HUES6 (cell line): ENCODE measurements around the gene CREBRF.

ENCODE experiments used
- H3K27ac ChIP-seq: 2 replicates; pipeline ENCODE4 v1.7.0; 2013; ENCODE audit warnings: low read depth, mild to moderate bottlenecking, low read length, inconsistent platforms
- H3K27me3 ChIP-seq: 2 replicates; pipeline ENCODE4 v1.6.1; 2013; ENCODE audit warnings: low read length; ENCODE audit not compliant: control insufficient read depth, insufficient read depth
- H3K36me3 ChIP-seq: 2 replicates; pipeline ENCODE4 v1.6.1; 2013; ENCODE audit warnings: low read length; ENCODE audit not compliant: control insufficient read depth, insufficient read depth
- H3K4me1 ChIP-seq: 2 replicates; pipeline ENCODE4 v1.6.1; 2013; ENCODE audit warnings: low read length; ENCODE audit not compliant: control insufficient read depth, insufficient read depth
- H3K4me3 ChIP-seq: 2 replicates; pipeline ENCODE4 v1.5.1; 2013; ENCODE audit warnings: low read depth, low read length
- H3K9ac ChIP-seq: one replicate; pipeline ENCODE4 v1.6.1; 2013; ENCODE audit warnings: mild to moderate bottlenecking, low read length
- H3K9me3 ChIP-seq: 2 replicates; pipeline ENCODE4 v1.6.1; 2013; ENCODE audit warnings: low read depth, low read length; ENCODE audit not compliant: control insufficient read depth, insufficient read depth

CREBRF gene, protein sequence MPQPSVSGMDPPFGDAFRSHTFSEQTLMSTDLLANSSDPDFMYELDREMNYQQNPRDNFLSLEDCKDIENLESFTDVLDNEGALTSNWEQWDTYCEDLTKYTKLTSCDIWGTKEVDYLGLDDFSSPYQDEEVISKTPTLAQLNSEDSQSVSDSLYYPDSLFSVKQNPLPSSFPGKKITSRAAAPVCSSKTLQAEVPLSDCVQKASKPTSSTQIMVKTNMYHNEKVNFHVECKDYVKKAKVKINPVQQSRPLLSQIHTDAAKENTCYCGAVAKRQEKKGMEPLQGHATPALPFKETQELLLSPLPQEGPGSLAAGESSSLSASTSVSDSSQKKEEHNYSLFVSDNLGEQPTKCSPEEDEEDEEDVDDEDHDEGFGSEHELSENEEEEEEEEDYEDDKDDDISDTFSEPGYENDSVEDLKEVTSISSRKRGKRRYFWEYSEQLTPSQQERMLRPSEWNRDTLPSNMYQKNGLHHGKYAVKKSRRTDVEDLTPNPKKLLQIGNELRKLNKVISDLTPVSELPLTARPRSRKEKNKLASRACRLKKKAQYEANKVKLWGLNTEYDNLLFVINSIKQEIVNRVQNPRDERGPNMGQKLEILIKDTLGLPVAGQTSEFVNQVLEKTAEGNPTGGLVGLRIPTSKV

DNA sequence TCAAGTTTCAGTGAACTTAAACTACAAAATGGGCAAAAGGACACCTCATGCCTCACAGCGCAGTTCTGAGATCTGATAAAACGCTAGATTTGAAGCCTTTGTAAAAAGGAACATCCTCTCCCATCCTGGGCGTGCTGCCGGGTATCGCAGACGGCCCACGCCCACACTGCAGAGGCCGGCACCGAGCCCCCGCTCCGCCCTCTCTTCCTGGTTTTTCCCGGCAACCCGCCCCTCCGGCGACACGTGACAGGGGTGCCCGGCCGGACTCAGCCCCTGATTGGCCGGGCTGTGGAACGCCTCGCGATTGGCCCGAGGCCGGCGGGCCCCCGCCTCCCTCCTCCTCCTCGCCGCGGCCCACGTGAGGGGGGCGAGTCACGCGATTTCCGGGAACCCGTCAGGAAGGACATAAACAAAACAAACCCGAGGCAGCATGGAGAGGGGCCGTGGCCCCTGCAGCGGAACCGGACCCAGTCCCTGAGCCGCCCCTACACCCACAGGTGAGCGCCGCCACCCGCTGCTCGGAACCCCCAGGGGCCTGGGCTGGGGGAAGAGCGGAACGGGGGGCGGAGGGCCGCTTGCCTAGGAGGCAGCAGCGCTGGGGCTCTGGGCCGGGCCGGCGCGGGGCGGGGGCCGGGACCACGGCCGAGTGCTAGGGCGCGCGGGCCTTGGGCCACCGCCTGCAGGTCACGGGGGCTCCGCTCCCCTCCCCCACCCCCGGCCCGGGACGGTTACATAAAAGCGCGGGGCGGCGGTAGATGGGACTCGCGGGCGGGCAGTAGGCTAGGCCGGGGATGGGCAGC, at the start of gene CREBRF:
TSS of gene CREBRF (plus strand) at position 370 of the 800 bp plus-strand sequence. CDS start 24,424 bp downstream, outside the sequence.
- Histone ChIP-seq H3K4me1 (peaks cover 9% of the 10 kb centered on the region), H3K27me3 (no peaks in the 10 kb centered on the region), H3K36me3 (no peaks in the 10 kb centered on the region), H3K9ac (peak within 1 kb of the TSS; percentile 73), H3K4me3 (peak within 1 kb of the TSS; percentile 84), H3K27ac (no peak within 1 kb of the TSS), H3K9me3 (no peaks in the 10 kb centered on the region)

DNA sequence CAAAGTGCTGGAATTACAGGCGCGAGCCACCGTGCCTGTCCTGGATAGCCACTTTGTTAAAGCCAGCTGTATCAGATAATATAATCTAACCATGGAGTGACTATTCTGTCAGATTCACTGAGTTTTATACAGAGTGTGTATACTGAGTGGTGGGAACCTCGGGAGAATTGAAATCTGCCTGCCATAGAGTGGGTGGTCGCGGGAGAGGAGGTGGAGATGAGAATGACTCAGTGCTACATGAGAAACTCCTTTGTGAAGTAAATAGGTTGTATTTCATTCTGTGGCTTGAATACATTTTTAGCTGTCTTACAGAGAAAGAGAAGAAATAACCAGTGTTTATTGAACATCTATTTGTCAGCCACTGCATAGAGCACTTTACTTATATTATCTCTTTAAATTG, 46.1 kb upstream of the CREBRF start:
- Histone ChIP-seq H3K9me3 (no peaks in the 10 kb centered on the region), H3K4me3 (no peak overlapping the region), H3K27ac (no peak overlapping the region), H3K36me3 (no peaks in the 10 kb centered on the region), H3K9ac (no peak overlapping the region), H3K27me3 (no peaks in the 10 kb centered on the region), H3K4me1 (peaks cover 3% of the 10 kb centered on the region; the same call in 1 of the 2 replicates)

DNA sequence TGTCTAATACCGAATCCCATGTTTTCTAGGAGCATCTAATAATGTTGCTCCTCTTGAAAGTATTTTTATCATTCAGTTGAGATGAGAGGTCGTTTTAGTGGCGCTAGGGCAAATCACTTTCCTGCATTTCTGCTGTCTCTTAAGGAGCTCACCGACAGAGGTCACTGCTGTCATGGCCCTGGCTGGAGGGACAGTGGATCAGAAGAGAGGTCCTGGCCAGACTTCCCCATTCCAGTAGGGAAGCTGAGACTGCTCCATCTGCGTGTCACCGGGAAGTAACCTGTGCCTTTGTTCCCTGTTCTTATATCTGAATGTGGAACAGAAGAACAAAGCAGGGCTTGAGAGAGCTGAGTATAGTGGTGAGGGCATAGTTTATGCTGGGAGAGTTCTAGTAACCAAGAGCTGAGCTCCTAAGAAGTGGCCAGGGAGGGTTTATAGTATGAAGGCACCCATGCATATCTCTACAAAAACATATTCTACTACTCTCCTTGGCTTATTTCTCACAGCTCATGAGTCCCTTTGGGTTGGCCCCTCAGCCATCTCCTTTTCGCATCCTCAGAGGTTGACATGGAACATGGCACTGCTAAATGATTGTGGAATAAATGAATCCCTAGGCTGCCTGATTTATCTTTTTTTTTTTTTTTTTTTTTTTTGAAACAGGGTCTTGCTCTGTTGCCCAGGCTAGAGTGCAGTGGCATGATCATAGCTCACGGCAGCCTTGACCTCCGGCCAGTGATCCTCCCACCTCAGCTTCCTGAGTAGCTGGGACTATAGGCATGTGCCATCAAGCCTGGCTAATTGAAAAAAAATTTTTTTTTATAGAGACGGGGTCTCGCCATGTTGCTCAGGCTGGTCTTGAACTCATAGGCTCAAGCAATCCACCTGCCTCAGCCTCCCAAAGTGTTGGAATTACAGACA, 45.3 kb upstream of the CREBRF start:
- H3K27me3 ChIP-seq: no peaks in the 10 kb centered on the region
- no peaks in the 10 kb centered on the region for H3K9me3 ChIP-seq
- no peak overlapping the region for H3K27ac ChIP-seq
- H3K36me3 ChIP-seq: no peaks in the 10 kb centered on the region
- no peak overlapping the region for H3K9ac ChIP-seq
- H3K4me1 ChIP-seq: peaks cover 8% of the 10 kb centered on the region; the same call in 1 of the 2 replicates
- H3K4me3 ChIP-seq: no peak overlapping the region

DNA sequence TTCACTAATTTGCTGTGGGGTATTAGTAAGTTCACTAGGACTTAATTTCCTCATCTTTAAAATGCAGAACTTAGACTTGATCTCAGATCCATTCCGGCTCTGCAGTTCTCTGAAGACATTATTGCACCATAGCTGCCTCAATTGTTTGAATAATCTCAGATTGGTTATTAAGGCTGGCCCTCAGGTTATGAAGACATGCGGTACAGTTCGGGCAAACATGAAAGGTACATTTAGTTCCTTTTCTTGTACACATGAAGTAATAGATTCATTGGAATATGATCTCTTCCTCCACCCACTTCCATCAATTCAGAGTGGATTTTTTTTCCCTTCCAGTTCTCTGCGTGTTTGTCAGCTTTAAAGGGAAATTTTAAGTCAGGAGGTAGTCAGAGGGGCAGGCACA, 44.6 kb upstream of the CREBRF start:
- Histone ChIP-seq H3K4me3 (no peak overlapping the region), H3K9ac (no peak overlapping the region), H3K4me1 (peaks cover 15% of the 10 kb centered on the region), H3K9me3 (no peaks in the 10 kb centered on the region), H3K27ac (no peak overlapping the region), H3K36me3 (no peaks in the 10 kb centered on the region), H3K27me3 (no peaks in the 10 kb centered on the region)

DNA sequence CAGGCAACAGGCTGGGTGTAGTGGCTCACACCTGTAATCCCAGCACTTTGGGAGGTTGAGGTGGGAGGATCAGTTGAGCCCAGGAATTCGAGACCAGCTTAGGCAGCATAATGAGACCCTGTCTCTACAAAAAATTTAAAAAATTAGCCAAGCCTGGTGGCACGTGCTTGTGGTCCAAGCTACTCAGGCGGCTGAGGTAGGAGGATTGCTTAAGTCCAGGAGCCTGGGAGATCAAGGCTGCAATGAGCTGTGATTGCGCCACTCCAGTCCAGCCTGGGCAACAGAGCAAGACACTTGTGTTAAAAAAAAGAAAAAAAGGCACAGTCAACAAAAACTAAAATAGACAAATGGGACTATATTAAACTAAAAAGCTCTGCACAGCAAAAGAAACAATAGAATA, 43.3 kb upstream of the CREBRF start:
- peaks cover 20% of the 10 kb centered on the region for H3K4me1 ChIP-seq
- H3K9ac ChIP-seq: no peak overlapping the region
- H3K27me3 ChIP-seq: no peaks in the 10 kb centered on the region
- H3K27ac ChIP-seq: no peak overlapping the region
- H3K4me3 ChIP-seq: no peak overlapping the region
- H3K9me3 ChIP-seq: no peaks in the 10 kb centered on the region
- H3K36me3 ChIP-seq: no peaks in the 10 kb centered on the region

DNA sequence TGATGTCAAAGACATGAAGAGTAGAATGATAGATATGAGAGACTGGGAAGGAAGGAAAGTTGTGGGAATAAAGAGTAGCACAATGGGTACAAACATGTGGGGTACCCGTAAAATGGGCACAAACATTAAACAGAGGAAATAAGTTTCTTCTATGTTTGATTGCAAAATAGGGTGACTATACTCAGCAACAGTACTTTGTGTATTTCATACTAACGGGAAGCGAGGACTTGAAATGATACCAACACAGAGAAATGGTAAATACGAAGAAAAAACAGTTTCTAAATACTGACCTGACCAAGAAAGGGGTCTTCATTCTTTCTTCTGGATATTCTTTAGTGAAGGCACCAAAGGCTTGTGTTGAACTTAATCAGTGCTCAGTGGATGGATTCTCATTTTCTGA, 41.5 kb upstream of the CREBRF start:
- Histone ChIP-seq H3K9me3 (no peaks in the 10 kb centered on the region), H3K36me3 (0 out of 2 replicates have a peak, but pooled peaks cover 3% of the 10 kb centered on the region), H3K27me3 (no peaks in the 10 kb centered on the region), H3K4me1 (peaks cover 20% of the 10 kb centered on the region), H3K27ac (no peak overlapping the region), H3K4me3 (no peak overlapping the region), H3K9ac (no peak overlapping the region)

DNA sequence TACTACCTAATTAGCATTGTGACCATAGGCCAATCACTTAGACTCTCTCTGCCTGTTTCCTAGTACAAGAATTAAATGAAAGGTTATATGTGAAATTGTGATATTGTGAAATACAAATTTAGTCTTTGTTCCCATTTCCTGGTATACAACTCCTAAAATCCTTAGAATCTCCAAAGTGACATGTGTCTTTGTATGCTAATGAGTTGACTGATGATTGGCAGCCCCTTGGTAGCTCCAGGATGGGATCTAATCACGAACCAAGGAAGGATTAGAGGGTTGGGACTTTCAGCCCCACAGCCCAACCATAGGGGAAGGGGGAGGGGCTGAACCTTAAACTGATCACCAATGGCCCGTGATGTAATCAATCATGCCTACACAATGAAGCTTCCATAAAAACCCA, 41.0 kb upstream of the CREBRF start:
- Histone ChIP-seq H3K4me3 (no peak overlapping the region), H3K27me3 (no peaks in the 10 kb centered on the region), H3K36me3 (peaks cover 8% of the 10 kb centered on the region), H3K27ac (no peak overlapping the region), H3K4me1 (peaks cover 17% of the 10 kb centered on the region), H3K9ac (no peak overlapping the region), H3K9me3 (no peaks in the 10 kb centered on the region)

DNA sequence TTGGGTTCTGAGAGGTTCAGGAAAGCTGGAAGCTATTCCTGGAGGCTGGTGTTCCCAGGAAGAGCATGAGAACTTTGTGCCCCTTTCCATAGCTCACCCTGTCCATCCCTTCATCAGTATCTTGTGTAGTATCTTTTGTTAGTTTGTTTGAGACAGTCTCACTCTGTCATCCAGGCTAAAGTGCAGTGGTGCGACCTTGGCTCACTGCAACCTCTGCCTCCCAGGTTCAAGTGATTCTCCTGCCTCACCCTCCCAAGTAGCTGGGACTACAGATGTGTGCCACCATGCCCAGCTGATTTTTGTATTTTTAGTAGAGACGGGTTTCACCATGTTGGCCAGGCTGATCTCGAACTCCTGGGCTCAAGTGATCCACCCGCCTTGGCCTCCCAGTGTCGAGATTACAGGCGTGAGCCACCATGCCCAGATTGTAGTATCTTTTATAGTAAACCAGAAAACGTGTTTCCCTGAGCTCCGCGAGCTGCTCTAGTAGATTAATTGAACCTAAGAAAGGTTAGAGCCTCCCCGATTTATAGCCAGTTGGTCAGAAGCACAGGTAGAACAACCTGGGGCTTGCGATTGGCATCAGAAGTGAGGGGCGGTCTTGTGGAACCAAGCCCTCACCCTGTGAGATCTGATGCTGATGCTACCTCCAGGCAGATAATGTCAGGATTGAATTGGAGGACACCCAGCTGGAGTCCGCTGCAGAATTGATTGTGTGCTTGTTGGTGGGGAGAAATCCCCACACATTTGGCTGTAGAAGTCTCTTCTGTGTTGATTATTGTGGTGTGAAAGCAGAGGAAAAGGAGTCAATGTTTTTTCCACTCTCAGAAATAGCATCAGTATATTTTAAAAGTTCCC, 40.3 kb upstream of the CREBRF start:
- Histone ChIP-seq H3K4me3 (no peak overlapping the region), H3K9me3 (no peaks in the 10 kb centered on the region), H3K9ac (no peak overlapping the region), H3K36me3 (peaks cover 9% of the 10 kb centered on the region), H3K27ac (0 out of 2 replicates have a peak overlapping the region, but pooled peaks have one; percentile 1), H3K4me1 (peaks cover 17% of the 10 kb centered on the region), H3K27me3 (no peaks in the 10 kb centered on the region)

DNA sequence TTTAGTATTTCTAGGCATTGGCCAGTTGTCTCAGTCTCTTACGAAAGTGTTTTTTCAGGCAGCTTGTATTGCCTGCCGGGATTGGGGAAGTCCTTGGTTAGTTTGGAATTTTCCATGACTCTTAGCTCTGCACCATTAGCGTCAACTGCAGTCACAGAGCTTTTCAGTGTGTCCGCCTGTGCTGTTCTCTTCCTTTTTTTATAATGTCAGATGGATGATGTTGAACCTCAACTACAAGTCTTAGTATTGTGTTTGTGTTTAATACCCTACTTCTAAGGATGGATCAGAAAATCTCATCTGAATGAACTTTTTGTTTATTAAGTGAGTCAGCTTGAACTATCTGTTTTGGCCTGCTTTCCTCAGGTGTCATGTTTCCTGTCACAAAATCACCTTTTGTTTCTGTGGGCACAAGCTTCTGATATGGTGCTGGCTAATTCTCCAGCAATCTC, 39.5 kb upstream of the CREBRF start:
- Histone ChIP-seq H3K9ac (no peak overlapping the region), H3K27me3 (no peaks in the 10 kb centered on the region), H3K9me3 (no peaks in the 10 kb centered on the region), H3K36me3 (peaks cover 9% of the 10 kb centered on the region), H3K4me3 (no peak overlapping the region), H3K27ac (0 out of 2 replicates have a peak overlapping the region, but pooled peaks have one; percentile 1), H3K4me1 (peaks cover 17% of the 10 kb centered on the region)
